ENCODE results near the gene ADGRL1. TPM values are rescaled to one million over a fixed set of nuclear protein-coding genes. Genes with fewer than 3 reads are reported as not detected.

ADGRL1 gene
- total RNA-seq, 2 experiments from 2014 or later = 22.2 to 23.9 TPM

DNA sequence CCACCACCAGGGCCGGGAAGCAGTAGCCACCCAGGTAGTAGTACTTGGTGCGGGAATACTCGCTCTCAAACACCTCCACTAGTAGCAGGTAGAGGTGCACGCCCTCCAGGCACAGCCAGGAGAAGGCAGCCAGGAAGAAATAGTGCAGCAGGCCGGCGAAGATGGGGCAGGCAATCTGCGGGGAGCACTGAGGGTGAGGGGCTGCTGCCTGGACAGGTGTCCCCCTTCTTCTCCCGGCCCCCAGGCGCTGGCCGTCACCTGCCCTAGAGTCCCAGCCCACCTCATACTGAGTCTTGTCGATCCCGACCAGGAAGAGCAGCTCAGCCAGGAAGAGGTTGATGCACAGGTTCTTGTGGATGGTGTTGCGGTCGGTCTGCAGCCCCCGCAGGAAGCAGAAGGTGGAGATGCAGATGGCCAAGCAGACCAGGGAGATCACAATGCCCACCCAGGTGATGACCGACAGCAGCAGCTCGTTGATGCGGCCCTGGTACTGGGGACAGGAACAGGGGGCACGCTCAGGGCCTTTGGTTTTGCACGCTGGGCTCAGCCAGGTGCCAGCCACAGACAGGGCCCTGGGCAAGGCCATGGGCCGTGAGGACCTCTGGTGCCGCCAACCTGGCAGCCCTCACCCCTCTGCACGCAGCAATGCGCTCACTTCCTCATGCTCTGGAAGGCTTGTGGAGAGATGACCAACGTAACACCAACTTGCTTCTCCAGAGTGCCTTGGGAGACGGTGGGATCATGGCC lies 48.8 kb downstream of the ADGRL1 start:
- H3K4me1 Mint-ChIP-seq (ENCODE audit: low read depth) = no peaks in the 10 kb centered on the region
- TF ChIP-seq, protein P1, sequence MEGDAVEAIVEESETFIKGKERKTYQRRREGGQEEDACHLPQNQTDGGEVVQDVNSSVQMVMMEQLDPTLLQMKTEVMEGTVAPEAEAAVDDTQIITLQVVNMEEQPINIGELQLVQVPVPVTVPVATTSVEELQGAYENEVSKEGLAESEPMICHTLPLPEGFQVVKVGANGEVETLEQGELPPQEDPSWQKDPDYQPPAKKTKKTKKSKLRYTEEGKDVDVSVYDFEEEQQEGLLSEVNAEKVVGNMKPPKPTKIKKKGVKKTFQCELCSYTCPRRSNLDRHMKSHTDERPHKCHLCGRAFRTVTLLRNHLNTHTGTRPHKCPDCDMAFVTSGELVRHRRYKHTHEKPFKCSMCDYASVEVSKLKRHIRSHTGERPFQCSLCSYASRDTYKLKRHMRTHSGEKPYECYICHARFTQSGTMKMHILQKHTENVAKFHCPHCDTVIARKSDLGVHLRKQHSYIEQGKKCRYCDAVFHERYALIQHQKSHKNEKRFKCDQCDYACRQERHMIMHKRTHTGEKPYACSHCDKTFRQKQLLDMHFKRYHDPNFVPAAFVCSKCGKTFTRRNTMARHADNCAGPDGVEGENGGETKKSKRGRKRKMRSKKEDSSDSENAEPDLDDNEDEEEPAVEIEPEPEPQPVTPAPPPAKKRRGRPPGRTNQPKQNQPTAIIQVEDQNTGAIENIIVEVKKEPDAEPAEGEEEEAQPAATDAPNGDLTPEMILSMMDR (IDR thresholded peaks at IDR 0.05) = no peak
- peaks cover 40% of the 10 kb centered on the region for H3K36me3 Mint-ChIP-seq (ENCODE audit: low read depth)
- no peaks in the 10 kb centered on the region for H3K27me3 ChIP-seq (ENCODE audit: control insufficient read depth in 1 of 2, insufficient read depth in 2 of 2, low read length in 2 of 2)
- H3K27ac ChIP-seq (ENCODE audit: low read depth in 1 of 2, low read length in 2 of 2) = no peak overlapping the region
- DNase-seq = no peak
- H3K9me3 ChIP-seq (ENCODE audit: control insufficient read depth in 1 of 2, insufficient read depth in 1 of 2, low read length in 2 of 2) = no peaks in the 10 kb centered on the region
- H3K4me3 ChIP-seq (ENCODE audit: low read length) = no peak overlapping the region
- H3K27ac Mint-ChIP-seq = no peak overlapping the region
- H3K4me3 Mint-ChIP-seq = no peak overlapping the region
- H3K4me1 ChIP-seq (ENCODE audit: insufficient read depth, low read length) = no peaks in the 10 kb centered on the region
- H3K27me3 Mint-ChIP-seq = no peaks in the 10 kb centered on the region
- no peak for ATAC-seq (ENCODE audit: poor library complexity)
- intact Hi-C loops (cut with DNase I, micrococcal nuclease) = no loop called here
- ChIA-PET CTCF (no interaction called here), POLR2A (no interaction called here)
- peaks cover 32% of the 10 kb centered on the region for H3K36me3 ChIP-seq (ENCODE audit: insufficient read depth, low read length)
- H3K9me3 Mint-ChIP-seq = no peaks in the 10 kb centered on the region

DNA sequence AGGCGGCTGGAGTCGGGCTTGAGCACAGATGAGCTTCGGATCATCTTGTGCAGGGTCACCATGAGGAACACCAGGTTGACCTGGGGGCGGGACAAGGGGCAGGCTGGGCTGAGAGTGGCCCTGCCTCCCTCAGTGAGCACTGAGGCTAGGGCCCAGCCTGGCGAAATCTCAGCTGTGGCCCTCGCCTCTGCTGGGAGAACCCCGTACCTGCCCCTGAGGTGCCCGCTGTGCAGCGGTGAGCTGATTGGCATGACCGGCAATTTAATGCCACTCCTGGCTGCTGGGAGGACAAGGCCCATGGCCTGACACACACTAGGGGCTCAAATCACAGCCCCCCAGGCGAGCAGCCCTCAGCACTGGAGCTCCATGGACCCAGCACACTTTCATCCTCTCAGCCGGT lies 49.8 kb downstream of the ADGRL1 start:
- ATAC-seq (ENCODE audit: poor library complexity) (no peak), DNase-seq (no peak)
- Histone ChIP-seq H3K4me3 (ENCODE audit: low read length) (no peak overlapping the region), H3K36me3 (ENCODE audit: insufficient read depth, low read length) (peaks cover 39% of the 10 kb centered on the region), H3K9me3 (ENCODE audit: control insufficient read depth in 1 of 2, insufficient read depth in 1 of 2, low read length in 2 of 2) (no peaks in the 10 kb centered on the region), H3K27me3 (ENCODE audit: control insufficient read depth in 1 of 2, insufficient read depth in 2 of 2, low read length in 2 of 2) (no peaks in the 10 kb centered on the region), H3K27ac (ENCODE audit: low read depth in 1 of 2, low read length in 2 of 2) (no peak overlapping the region), H3K4me1 (ENCODE audit: insufficient read depth, low read length) (peaks cover 8% of the 10 kb centered on the region)
- Mint-ChIP-seq H3K9me3 (no peaks in the 10 kb centered on the region), H3K4me3 (no peak overlapping the region), H3K27me3 (no peaks in the 10 kb centered on the region), H3K4me1 (ENCODE audit: low read depth) (no peaks in the 10 kb centered on the region), H3K27ac (no peak overlapping the region), H3K36me3 (ENCODE audit: low read depth) (peaks cover 47% of the 10 kb centered on the region)
- intact Hi-C loops (cut with DNase I, micrococcal nuclease) = no loop called here
- CTCF ChIA-PET = interaction anchor here (0.8 kb wide), 1 partner anchor 19 kb away, joined by 3 read pairs; the partner anchor contains the start of gene ASF1B
- TF ChIP-seq, protein P1 (IDR thresholded peaks at IDR 0.05) = no peak
- POLR2A ChIA-PET = interaction anchor here (1.5 kb wide), 1 partner anchor 19 kb away, joined by 3 read pairs; no protein-coding TSS in a partner anchor

DNA sequence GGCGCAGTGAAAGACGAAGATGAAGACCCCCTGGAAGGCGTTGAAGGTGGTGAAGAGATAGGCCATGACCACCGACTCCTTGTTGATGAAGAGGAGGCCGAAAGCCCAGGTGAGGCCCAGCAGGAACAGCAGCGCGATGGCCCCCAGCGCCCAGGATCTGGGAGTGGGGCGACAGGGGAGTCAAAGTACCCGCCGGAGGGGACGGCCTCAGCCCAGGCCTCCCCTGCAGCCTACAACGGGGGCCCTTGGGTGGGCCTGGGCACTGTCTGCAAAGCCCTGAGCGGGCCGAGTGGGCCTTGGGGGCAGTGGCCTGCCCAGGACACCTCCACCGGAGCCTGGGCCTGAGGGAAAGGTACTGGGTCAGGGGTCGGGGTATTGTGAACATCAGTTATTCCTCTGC lies 50.6 kb downstream of the ADGRL1 start:
- ChIA-PET POLR2A (interaction anchor here (1.5 kb wide), 1 partner anchor 18 kb away, joined by 3 read pairs; no protein-coding TSS in a partner anchor), CTCF (no interaction called here)
- Histone ChIP-seq H3K36me3 (ENCODE audit: insufficient read depth, low read length) (peaks cover 39% of the 10 kb centered on the region), H3K27ac (ENCODE audit: low read depth in 1 of 2, low read length in 2 of 2) (no peak overlapping the region), H3K27me3 (ENCODE audit: control insufficient read depth in 1 of 2, insufficient read depth in 2 of 2, low read length in 2 of 2) (no peaks in the 10 kb centered on the region), H3K4me1 (ENCODE audit: insufficient read depth, low read length) (peaks cover 14% of the 10 kb centered on the region), H3K4me3 (ENCODE audit: low read length) (no peak overlapping the region), H3K9me3 (ENCODE audit: control insufficient read depth in 1 of 2, insufficient read depth in 1 of 2, low read length in 2 of 2) (no peaks in the 10 kb centered on the region)
- peaks cover 47% of the 10 kb centered on the region for H3K36me3 Mint-ChIP-seq (ENCODE audit: low read depth)
- DNase-seq (no peak), ATAC-seq (ENCODE audit: poor library complexity) (no peak)
- intact Hi-C loops (cut with DNase I, micrococcal nuclease) = no loop called here
- H3K27ac Mint-ChIP-seq = no peak overlapping the region
- no peaks in the 10 kb centered on the region for H3K27me3 Mint-ChIP-seq
- TF ChIP-seq, protein P1 (IDR thresholded peaks at IDR 0.05) = no peak
- H3K9me3 Mint-ChIP-seq = no peaks in the 10 kb centered on the region
- no peaks in the 10 kb centered on the region for H3K4me1 Mint-ChIP-seq (ENCODE audit: low read depth)
- H3K4me3 Mint-ChIP-seq = no peak overlapping the region

Data from CD4-positive, alpha-beta T cell (primary cell).